Measurements from ENCODE around the gene IGSF10. TPM values are rescaled to one million over a fixed set of nuclear protein-coding genes. Genes with fewer than 3 reads are reported as not detected.

Gene IGSF10
- total and polyA plus RNA-seq, 2 of the 13 experiments (the other 11 are each of a cell fraction or from before 2014, with no cell fraction given) = 0.16 TPM; not detected in 1

GRCh38 chr3:151443583-151443982, 17.3 kb downstream of the IGSF10 start:
- 8% methylated on average over 7 of the region's 7 CpGs for WGBS (ENCODE audit: low lambda C conversion rate)
- CTCF ChIA-PET (ENCODE audit: low intra/inter-chr PET ratio, low total read pairs) = no interaction called here
- TF ChIP-seq ZZZ3 (CRISPR knock-in tag; IDR thresholded peaks at IDR 0.05; ENCODE audit: borderline replicate concordance) (no peak), THAP11 (CRISPR knock-in tag; IDR thresholded peaks at IDR 0.05) (no peak), MIER2 (CRISPR knock-in tag; IDR thresholded peaks at IDR 0.05) (peak; percentile 95), TIGD3 (CRISPR knock-in tag; IDR thresholded peaks at IDR 0.05; ENCODE audit: borderline replicate concordance) (no peak), TBL1XR1 (IDR thresholded peaks at IDR 0.05; ENCODE audit: borderline replicate concordance, low read length, partially characterized antibody) (no peak), SNAPC4 (CRISPR knock-in tag; IDR thresholded peaks at IDR 0.05) (no peak), ZBTB43 (CRISPR knock-in tag; conservative IDR thresholded peaks at IDR 0.05) (no peak), ZSCAN31 (CRISPR knock-in tag; IDR thresholded peaks at IDR 0.05; ENCODE audit: low read depth) (no peak), POGK (CRISPR knock-in tag; conservative IDR thresholded peaks at IDR 0.05) (no peak), RFX1 (IDR thresholded peaks at IDR 0.05) (no peak), SCMH1 (CRISPR knock-in tag; IDR thresholded peaks at IDR 0.05; ENCODE audit: borderline replicate concordance) (no peak), ZNF543 (CRISPR knock-in tag; IDR thresholded peaks at IDR 0.05) (no peak), ZSCAN5A (CRISPR knock-in tag; IDR thresholded peaks at IDR 0.05; ENCODE audit: borderline replicate concordance) (no peak), WIZ (CRISPR knock-in tag; IDR thresholded peaks at IDR 0.05) (peak; percentile 29; the same call in 1 of the 2 replicates)

More at GRCh38 chr3:151443583-151443982, 17.3 kb downstream of the IGSF10 start:
- ATAC-seq (0 out of 3 replicates have a peak, but pooled peaks have one; percentile 44), DNase-seq (ENCODE audit: low spot score) (no peak), FAIRE-seq (no peak)
- Histone ChIP-seq H3K79me2 (ENCODE audit: insufficient read depth, low read length) (no peaks in the 10 kb centered on the region), H3K27ac (ENCODE audit: extremely low read length, insufficient read depth, low read length) (no peak overlapping the region), H2AFZ (ENCODE audit: low read length) (no peak overlapping the region), H3K4me3 (replicated peaks in 1 of 3; ENCODE audit: insufficient read depth in 1 of 3, low read depth in 2 of 3, low read length in 3 of 3) (no peak overlapping the region), H3K36me3 (replicated peaks in 1 of 2; ENCODE audit: control insufficient read depth in 1 of 2, insufficient read depth in 2 of 2, low read length in 2 of 2) (no peaks in the 10 kb centered on the region), H3K27me3 (ENCODE audit: control insufficient read depth in 1 of 2, insufficient read depth in 2 of 2, low read length in 2 of 2) (peaks cover 0 to 3% of the 10 kb centered on the region in 2 experiments; a peak in 2 of 5 replicates), H4K20me1 (ENCODE audit: insufficient read depth, low read length) (no peaks in the 10 kb centered on the region), H3K9ac (ENCODE audit: insufficient read depth, low read depth, low read length) (no peak overlapping the region), H3K9me3 (ENCODE audit: low read length) (no peaks in the 10 kb centered on the region), H3K4me1 (ENCODE audit: insufficient read depth, low read length) (no peaks in the 10 kb centered on the region), H3K4me2 (ENCODE audit: low read depth, low read length) (no peak overlapping the region)
- intact Hi-C loops (cut with micrococcal nuclease; ENCODE audit: unreplicated experiment) = no loop called here
- POLR2A ChIA-PET = no interaction called here
- in situ Hi-C loops (cut with HindIII; ENCODE audit: extremely low pct_ligation_motif_present, low pct_unique_long_range_greater_than_20kb) = loop anchor here (5.0 kb wide), 1 partner anchor 399 kb away; no protein-coding TSS in a partner anchor
- BruUV-seq (replicated peaks) = no TSS peak

Measured in HepG2 (cell line).